ENCODE results near the gene DNAH6. TPM values are rescaled to one million over a fixed set of nuclear protein-coding genes. Genes with fewer than 3 reads are reported as not detected.

Gene DNAH6
- total RNA-seq, 1 experiment from 2014 or later, result 1.6 TPM

Other genes starting within 250 kb of the DNAH6 start
- gene SUCLG1, start 57.2 kb upstream of the DNAH6 start, total RNA-seq (2021; ENCODE audit: unreplicated experiment), result 56.3 TPM